ENCODE measurements around the gene NOP53. TPM values are rescaled to one million over a fixed set of nuclear protein-coding genes. Genes with fewer than 3 reads are reported as not detected.
"Not testable (repeated sequence)": the region's sequence is repeated elsewhere in the genome, so short reads cannot be mapped to it uniquely, and the experiment has no call there.

The NOP53 gene
- total RNA-seq, 1 donor from 2014 or later, result 169 TPM

- H3K27ac ChIP-seq (replicated peaks), result peak overlapping the region; percentile 96
- H3K4me1 ChIP-seq, result peaks cover 53% of the 10 kb centered on the region
- no peaks in the 10 kb centered on the region for H3K27me3 ChIP-seq (ENCODE audit: low read depth)
- TF ChIP-seq CTCF (IDR thresholded peaks at IDR 0.05; ENCODE audit: borderline replicate concordance), result no peak
- H3K9me3 ChIP-seq (replicated peaks), result no peaks in the 10 kb centered on the region
- H3K36me3 ChIP-seq, result peaks cover 51% of the 10 kb centered on the region
- DNase-seq, result no peak
- H3K4me3 ChIP-seq, result peak overlapping the region; percentile 61
- intact Hi-C loops (cut with micrococcal nuclease), result no loop called here
Measured at GRCh38 chr19:47742634-47743033, 2.7 kb upstream of the NOP53 start.

- peaks cover 60% of the 10 kb centered on the region for H3K4me1 ChIP-seq
- H3K27me3 ChIP-seq (ENCODE audit: low read depth); H3K9me3 ChIP-seq (replicated peaks); intact Hi-C loops (cut with micrococcal nuclease); H3K27ac ChIP-seq (replicated peaks); DNase-seq: not testable (repeated sequence)
- H3K36me3 ChIP-seq, result peaks cover 50% of the 10 kb centered on the region
- H3K4me3 ChIP-seq, result peak overlapping the region; percentile 81
Measured at GRCh38 chr19:47746129-47746528, 783 bp downstream of the NOP53 start.

GRCh38 chr19:47749326-47749725, 4.0 kb downstream of the NOP53 start:
- no peak for TF ChIP-seq CTCF (IDR thresholded peaks at IDR 0.05; ENCODE audit: borderline replicate concordance)
- intact Hi-C loops (cut with micrococcal nuclease), result no loop called here
- Histone ChIP-seq H3K27me3 (ENCODE audit: low read depth) (no peaks in the 10 kb centered on the region), H3K36me3 (peaks cover 72% of the 10 kb centered on the region), H3K4me3 (no peak overlapping the region), H3K9me3 (replicated peaks) (no peaks in the 10 kb centered on the region), H3K27ac (replicated peaks) (no peak overlapping the region), H3K4me1 (peaks cover 33% of the 10 kb centered on the region)
- no peak for DNase-seq

- no peak for TF ChIP-seq CTCF (IDR thresholded peaks at IDR 0.05; ENCODE audit: borderline replicate concordance)
- H3K27me3 ChIP-seq (ENCODE audit: low read depth), result no peaks in the 10 kb centered on the region
- H3K9me3 ChIP-seq (replicated peaks), result no peaks in the 10 kb centered on the region
- no peak for DNase-seq
- peaks cover 21% of the 10 kb centered on the region for H3K4me1 ChIP-seq
- no peak overlapping the region for H3K27ac ChIP-seq (replicated peaks)
- H3K36me3 ChIP-seq, result peaks cover 87% of the 10 kb centered on the region
- intact Hi-C loops (cut with micrococcal nuclease), result no loop called here
- H3K4me3 ChIP-seq, result no peak overlapping the region
Measured at GRCh38 chr19:47750752-47751151, 5.4 kb downstream of the NOP53 start.

- no peak overlapping the region for H3K4me3 ChIP-seq
Measured at GRCh38 chr19:47752440-47753211, 7.3 kb downstream of the NOP53 start.

More at GRCh38 chr19:47752440-47753211, 7.3 kb downstream of the NOP53 start:
- H3K9me3 ChIP-seq (replicated peaks), result no peaks in the 10 kb centered on the region
- TF ChIP-seq CTCF (IDR thresholded peaks at IDR 0.05; ENCODE audit: borderline replicate concordance), result no peak
- peaks cover 98% of the 10 kb centered on the region for H3K36me3 ChIP-seq
- no peaks in the 10 kb centered on the region for H3K27me3 ChIP-seq (ENCODE audit: low read depth)
- intact Hi-C loops (cut with micrococcal nuclease), result no loop called here
- H3K27ac ChIP-seq (replicated peaks), result no peak overlapping the region
- DNase-seq, result no peak
- peaks cover 7% of the 10 kb centered on the region for H3K4me1 ChIP-seq

Data from left ventricle myocardium inferior (tissue), 1 donor.